Measurements from ENCODE around the gene FMN1.
A peak's percentile ranks its signal among the peaks of the same experiment; 100 is the strongest.

- TF ChIP-seq RAD21 (IDR thresholded peaks at IDR 0.05; ENCODE audit: low read depth) (no peak), TAF1 (IDR thresholded peaks at IDR 0.05; ENCODE audit: low read depth) (no peak), CREB1 (IDR thresholded peaks at IDR 0.05; ENCODE audit: low read depth) (no peak), FOXM1 (IDR thresholded peaks at IDR 0.05; ENCODE audit: borderline replicate concordance, low read depth) (no peak), CEBPB (IDR thresholded peaks at IDR 0.05) (no peak), MAX (IDR thresholded peaks at IDR 0.05) (peak; percentile 36; the same call in 1 of the 2 replicates)
These were observed 127.1 kb downstream of the FMN1 start for GRCh38 chr15:33067456-33067855.

Measured in Ishikawa (cell line).